Coronary artery (tissue), 2 donors: ENCODE measurements around the gene SETD1B.
"Not testable (repeated sequence)": the region's sequence is repeated elsewhere in the genome, so short reads cannot be mapped to it uniquely, and the experiment has no call there.

Experiments
- DNase-seq: peaks from one replicate; pipeline ENCODE4 v3.0.0-alpha.2; 2017; ENCODE audit warnings: low spot score
- H3K27ac ChIP-seq, 2 donors: fragments of 200-600 bp; sonication (generic); one replicate each; pipeline ENCODE4 v1.5.1; 2016 to 2019
- H3K4me3 ChIP-seq: fragments of 200-600 bp; sonication (generic); 2 replicates; pipeline ENCODE4 v1.5.1; 2016; ENCODE audit warnings: mild to moderate bottlenecking, moderate library complexity
- CTCF ChIP-seq: fragments of 200-600 bp; sonication (generic); IDR thresholded peaks from one replicate; pipeline ENCODE4 v1.5.1; 2019; ENCODE audit warnings: antibody characterized with exemption

SETD1B gene

GRCh38 chr12:121874071-121874470, 70.3 kb downstream of the SETD1B start:
- TF ChIP-seq CTCF = no peak
- H3K4me3 ChIP-seq = no peak overlapping the region
- no peak overlapping the region for H3K27ac ChIP-seq
- DNase-seq = no peak

- no peak overlapping the region for H3K27ac ChIP-seq
- TF ChIP-seq CTCF = no peak
- no peak for DNase-seq
- H3K4me3 ChIP-seq = no peak overlapping the region
Measured at GRCh38 chr12:121875582-121875981, 71.8 kb downstream of the SETD1B start.

GRCh38 chr12:121876080-121876447, 72.3 kb downstream of the SETD1B start:
- not testable (repeated sequence) for H3K4me3 ChIP-seq, DNase-seq, H3K27ac ChIP-seq
